SK-N-SH (cell line): ENCODE results near the gene MPP4. TPM values are rescaled to one million over a fixed set of nuclear protein-coding genes. Genes with fewer than 3 reads are reported as not detected.

ENCODE experiments used
- CTCF ChIA-PET: fragments of 300-600, 350-600 bp; formaldehyde crosslinking; extraction: SDS; loops from one replicate; lab custom pipeline; 2021; lab: Yijun Ruan, JAX
- POLR2A ChIA-PET: fragments of 350-600 bp; sonication (Branson Sonifier 250); formaldehyde crosslinking; extraction: SDS; loops from one replicate; lab custom pipeline; 2020; ENCODE audit warnings: antibody characterized with exemption, inconsistent platforms; lab: Yijun Ruan, JAX
- DNase-seq: peaks from one replicate; pipeline ENCODE4 v3.0.0; 2012
- H2AFZ ChIP-seq: fragments of 200-600 bp; sonication (generic); 2 replicates; pipeline ENCODE4 v1.8.1; 2016; ENCODE audit warnings: antibody characterized with exemption, mild to moderate bottlenecking, low read depth
- H3F3A ChIP-seq: fragments of 200-600 bp; sonication (generic); replicated peaks from 2 replicates; pipeline ENCODE3; 2016; ENCODE audit warnings: antibody characterized with exemption, mild to moderate bottlenecking; ENCODE audit not compliant: insufficient read depth
- H3K27ac ChIP-seq, 2 experiments: fragments of 200-500 bp in 1 of 2; fragments of 200-600 bp in 1 of 2; sonication (Bioruptor generic) in 1 of 2; sonication (generic), shearing (Covaris generic) in 1 of 2; 2 replicates each; pipeline versions ENCODE4 v1.5.1 to v1.6.1; 2014 to 2016; ENCODE audit warnings: low read depth in 2 of 2, inconsistent platforms in 1 of 2, low read length in 1 of 2, mild to moderate bottlenecking in 1 of 2, mixed read lengths in 1 of 2
- H3K27me3 ChIP-seq: fragments of 200-600 bp; sonication (generic), shearing (Covaris generic); 2 replicates; pipeline ENCODE4 v1.6.1; 2016; ENCODE audit warnings: mixed run types; ENCODE audit not compliant: insufficient read depth
- H3K36me3 ChIP-seq, 2 experiments: fragments of 200-500 bp in 1 of 2; fragments of 200-600 bp in 1 of 2; sonication (Bioruptor generic) in 1 of 2; sonication (generic) in 1 of 2; replicated peaks in 1 of 2; 2 replicates each; pipeline versions ENCODE3 to v1.5.1; 2014 to 2016; ENCODE audit warnings: low read length in 1 of 2, mild to moderate bottlenecking in 1 of 2; ENCODE audit not compliant: insufficient read depth in 2 of 2, control insufficient read depth in 1 of 2
- H3K4me1 ChIP-seq, 2 experiments: fragments of 200-500 bp in 1 of 2; fragments of 200-600 bp in 1 of 2; sonication (Bioruptor generic) in 1 of 2; sonication (generic), shearing (Covaris generic) in 1 of 2; 2 replicates each; pipeline versions ENCODE4 v1.5.1 to v1.6.1; 2014 to 2016; ENCODE audit warnings: low read depth in 1 of 2, low read length in 1 of 2, mixed run types in 1 of 2; ENCODE audit not compliant: insufficient read depth in 2 of 2, control insufficient read depth in 1 of 2
- H3K4me2 ChIP-seq: fragments of 200-600 bp; sonication (generic), shearing (Covaris generic); 2 replicates; pipeline ENCODE4 v1.6.1; 2017; ENCODE audit warnings: mixed run types
- H3K4me3 ChIP-seq, 2 experiments: fragments of 200-500 bp in 1 of 2; fragments of 200-600 bp in 1 of 2; sonication (Bioruptor generic) in 1 of 2; sonication (generic), shearing (Covaris generic) in 1 of 2; 2 replicates each; pipeline versions ENCODE4 v1.5.1 to v1.8.1; 2014 to 2016; ENCODE audit warnings: low read depth in 2 of 2, inconsistent platforms in 1 of 2, low read length in 1 of 2, mild to moderate bottlenecking in 1 of 2, mixed read lengths in 1 of 2, moderate library complexity in 1 of 2
- H3K79me2 ChIP-seq: fragments of 200-600 bp; sonication (generic); 2 replicates; pipeline ENCODE4 v1.8.1; 2017; ENCODE audit warnings: mild to moderate bottlenecking; ENCODE audit not compliant: insufficient read depth
- H3K9ac ChIP-seq: fragments of 200-600 bp; sonication (generic); 2 replicates; pipeline ENCODE4 v1.6.1; 2017; ENCODE audit warnings: mixed run types
- H3K9me2 ChIP-seq: fragments of 200-600 bp; sonication (generic); 2 replicates; pipeline ENCODE4 v1.6.1; 2017; ENCODE audit warnings: mixed run types
- H3K9me3 ChIP-seq: fragments of 200-600 bp; sonication (generic); 2 replicates; pipeline ENCODE4 v1.6.1; 2017; ENCODE audit warnings: mixed run types, mild to moderate bottlenecking, moderate library complexity
- H4K20me1 ChIP-seq: fragments of 200-600 bp; sonication (generic); 2 replicates; pipeline ENCODE4 v1.6.1; 2017; ENCODE audit warnings: mild to moderate bottlenecking, mixed run types; ENCODE audit not compliant: insufficient read depth
- CHD2 ChIP-seq: fragments of 150-350 bp; IDR thresholded peaks from 2 replicates; pipeline ENCODE4 v1.6.1; 2018; ENCODE audit warnings: low read length; ENCODE audit not compliant: partially characterized antibody
- EZH2phosphoT487 ChIP-seq: fragments of 200-600 bp; sonication (generic); IDR thresholded peaks from 2 replicates; pipeline ENCODE4 v1.6.1; 2017; ENCODE audit warnings: low read depth, mixed run types, mild to moderate bottlenecking, antibody characterized with exemption, moderate library complexity, borderline replicate concordance
- FOSL2 ChIP-seq: IDR thresholded peaks from 2 replicates; pipeline ENCODE4 v1.4.0; 2012; ENCODE audit warnings: low read depth, mild to moderate bottlenecking, moderate library complexity, borderline replicate concordance
- FOXJ3 ChIP-seq: sonication (generic); formaldehyde crosslinking; IDR thresholded peaks from 2 replicates; pipeline ENCODE4 v1.5.1; 2020; ENCODE audit warnings: mild to moderate bottlenecking, missing genetic modification reagents
- GATA2 ChIP-seq: sonication (generic); formaldehyde crosslinking; IDR thresholded peaks from 2 replicates; pipeline ENCODE4 v1.5.0; 2020; ENCODE audit warnings: mild to moderate bottlenecking, missing genetic modification reagents
- MAX ChIP-seq: IDR thresholded peaks from 2 replicates; pipeline ENCODE4 v1.4.0; 2012; ENCODE audit warnings: low read depth
- NFIC ChIP-seq: IDR thresholded peaks from 2 replicates; pipeline ENCODE4 v1.4.0; 2012; ENCODE audit warnings: borderline replicate concordance
- RAD21 ChIP-seq: IDR thresholded peaks from 2 replicates; pipeline ENCODE4 v1.6.1; 2012; ENCODE audit warnings: mild to moderate bottlenecking, low read length
- RCOR1 ChIP-seq: fragments of 150-350 bp; IDR thresholded peaks from 2 replicates; pipeline ENCODE4 v1.6.1; 2017; ENCODE audit warnings: antibody characterized with exemption, low read length
- REST ChIP-seq: IDR thresholded peaks from 2 replicates; pipeline ENCODE4 v1.6.1; 2012; ENCODE audit warnings: mild to moderate bottlenecking, low read depth, low read length, moderate library complexity
- SMC3 ChIP-seq: IDR thresholded peaks from 2 replicates; pipeline ENCODE4 v1.6.1; 2012; ENCODE audit warnings: low read depth, low read length, improper control_type of control experiment
- TAF1 ChIP-seq: IDR thresholded peaks from 2 replicates; pipeline ENCODE4 v1.6.1; 2012; ENCODE audit warnings: low read depth, mild to moderate bottlenecking, low read length, moderate library complexity, borderline replicate concordance
- TCF12 ChIP-seq: IDR thresholded peaks from 2 replicates; pipeline ENCODE4 v1.4.0; 2012
- USF2 ChIP-seq: fragments of 150-350 bp; IDR thresholded peaks from 2 replicates; pipeline ENCODE4 v1.6.1; 2017; ENCODE audit warnings: antibody characterized with exemption, low read length, low read depth, borderline replicate concordance
- YY1 ChIP-seq: IDR thresholded peaks from 2 replicates; pipeline ENCODE4 v1.4.0; 2012; ENCODE audit warnings: low read depth, mild to moderate bottlenecking
- ZBTB33 ChIP-seq: IDR thresholded peaks from 2 replicates; pipeline ENCODE4 v1.4.0; 2012; ENCODE audit warnings: low read depth, borderline replicate concordance
- WGBS: methylation state at CpG from one replicate; pipeline ENCODE4 v1.1.6; 2017; ENCODE audit warnings: low lambda C conversion rate; 5-methylcytosine and 5-hydroxymethylcytosine counted together
- polyA plus RNA-seq, 3 experiments: library from polyadenylated mRNA; depleted of rRNA; stranded (reverse); fragments of >200 nt; gene quantifications; 2 replicates each; pipeline ENCODE4 v1.2.3, GENCODE V29; 2012
- TF ChIP-seq, protein P1 (sequence below): IDR thresholded peaks from 2 replicates; pipeline ENCODE4 v1.4.0; 2012; ENCODE audit warnings: low read depth, borderline replicate concordance

MPP4 gene
- polyA plus RNA-seq, 1 of the 3 experiments (the other 2 are of a cell fraction) = 24.4 TPM

GRCh38 chr2:201699416-201699815 is 972 bp upstream of the MPP4 start:
- H2AFZ ChIP-seq = no peak overlapping the region
- no peaks in the 10 kb centered on the region for H3K27me3 ChIP-seq
- no peak overlapping the region; a peak in 1 of 4 replicates for H3K4me3 ChIP-seq
- peaks cover 21 to 61% of the 10 kb centered on the region in 2 experiments for H3K4me1 ChIP-seq
- POLR2A ChIA-PET = no interaction called here
- peaks cover 35 to 49% of the 10 kb centered on the region in 2 experiments for H3K36me3 ChIP-seq
- no peak for TF ChIP-seq NFIC
- no peak for TF ChIP-seq GATA2 (CRISPR knock-in tag)
- TF ChIP-seq RCOR1 = no peak
- TF ChIP-seq USF2 = no peak
- TF ChIP-seq MAX = no peak
- no peak for TF ChIP-seq RAD21
- no peak for TF ChIP-seq YY1
- TF ChIP-seq, protein P1, sequence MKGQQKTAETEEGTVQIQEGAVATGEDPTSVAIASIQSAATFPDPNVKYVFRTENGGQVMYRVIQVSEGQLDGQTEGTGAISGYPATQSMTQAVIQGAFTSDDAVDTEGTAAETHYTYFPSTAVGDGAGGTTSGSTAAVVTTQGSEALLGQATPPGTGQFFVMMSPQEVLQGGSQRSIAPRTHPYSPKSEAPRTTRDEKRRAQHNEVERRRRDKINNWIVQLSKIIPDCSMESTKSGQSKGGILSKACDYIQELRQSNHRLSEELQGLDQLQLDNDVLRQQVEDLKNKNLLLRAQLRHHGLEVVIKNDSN = no peak
- no peak for TF ChIP-seq FOSL2
- no peak for TF ChIP-seq ZBTB33
- no peak for TF ChIP-seq TAF1
- H3K9me2 ChIP-seq = no peaks in the 10 kb centered on the region
- no peak for DNase-seq
- peaks cover 9% of the 10 kb centered on the region; the same call in 1 of the 2 replicates for H3K79me2 ChIP-seq
- CTCF ChIA-PET = interaction anchor here (1.5 kb wide), 1 partner anchor 479 kb away, joined by 5 read pairs; no protein-coding TSS in a partner anchor
- no peaks in the 10 kb centered on the region for H4K20me1 ChIP-seq
- 73% methylated on average over 1 of the region's 1 CpG for WGBS
- peaks cover 51% of the 10 kb centered on the region for H3F3A ChIP-seq
- no peaks in the 10 kb centered on the region for H3K9me3 ChIP-seq
- peak overlapping the region; percentile 89 to 96 for H3K27ac ChIP-seq
- peak overlapping the region; percentile 72 for H3K4me2 ChIP-seq
- H3K9ac ChIP-seq = peak overlapping the region; percentile 66; the same call in 1 of the 2 replicates

GRCh38 chr2:201697899-201698298 is 545 bp downstream of the MPP4 start:
- POLR2A ChIA-PET = interaction anchor here (0.6 kb wide), 1 partner anchor 73 kb away, joined by 5 read pairs; no protein-coding TSS in a partner anchor
- H4K20me1 ChIP-seq = no peaks in the 10 kb centered on the region
- H3K9me2 ChIP-seq = no peaks in the 10 kb centered on the region
- H3K27ac ChIP-seq = peak overlapping the region; percentile 89 to 96
- DNase-seq = no peak
- no peaks in the 10 kb centered on the region for H3K9me3 ChIP-seq
- H3K4me3 ChIP-seq = peak overlapping the region; percentile 18 to 21; a peak in 1 of 4 replicates
- H3K4me2 ChIP-seq = peak overlapping the region; percentile 72
- H3K36me3 ChIP-seq = peaks cover 21 to 34% of the 10 kb centered on the region in 2 experiments
- CTCF ChIA-PET = interaction anchor here (0.7 to 0.9 kb wide), 2 partner anchors 11 to 465 kb away, joined by 3 read pairs; no protein-coding TSS in a partner anchor
- peak overlapping the region; percentile 66 for H3K9ac ChIP-seq
- H3K4me1 ChIP-seq = peaks cover 21 to 56% of the 10 kb centered on the region in 2 experiments
- no peaks in the 10 kb centered on the region for H3K27me3 ChIP-seq
- whole genome bisulfite sequencing = 7% methylated on average over 2 of the region's 2 CpGs
- peaks cover 50% of the 10 kb centered on the region for H3F3A ChIP-seq
- peaks cover 9% of the 10 kb centered on the region; the same call in 1 of the 2 replicates for H3K79me2 ChIP-seq
- H2AFZ ChIP-seq = no peak overlapping the region
- TF ChIP-seq ZBTB33 (no peak), SMC3 (no peak), EZH2phosphoT487 (no peak), FOXJ3 (CRISPR knock-in tag) (no peak), TCF12 (peak; percentile 93), FOSL2 (peak; percentile 90), REST (peak; percentile 9; the same call in 1 of the 2 replicates), CHD2 (no peak)
